EL (cell line): ENCODE measurements around the gene SPATA13.

ENCODE experiments used
- DNase-seq: peaks from one replicate; pipeline ENCODE4 v3.0.0-alpha.2; 2016

Gene SPATA13

GRCh38 chr13:24142453-24142852 lies 18.1 kb upstream of the SPATA13 start:
- DNase-seq: no peak

DNA sequence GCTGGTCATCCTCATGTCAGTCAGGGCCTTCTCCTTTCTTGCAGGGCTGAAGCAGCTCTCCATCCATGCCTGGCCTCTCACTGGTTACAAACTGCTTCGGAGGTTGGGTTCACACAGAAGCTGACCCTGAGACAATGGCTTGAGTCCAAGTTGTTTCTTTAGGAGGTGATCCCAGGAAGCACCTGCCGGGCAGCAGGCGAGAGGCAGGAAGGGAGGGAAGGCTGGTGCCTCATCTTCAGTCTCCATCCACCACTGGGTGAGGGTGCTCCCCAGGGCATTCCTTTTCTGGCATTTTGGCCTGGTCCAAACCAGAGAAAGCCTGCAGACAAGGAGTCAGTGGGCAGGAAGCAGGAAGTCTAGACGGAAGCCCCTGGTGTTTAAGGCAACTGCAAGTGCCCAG lies 17.6 kb upstream of the SPATA13 start:
- DNase-seq: no peak

- peak; percentile 9 for DNase-seq
Observed at GRCh38 chr13:24145240-24145639, 15.3 kb upstream of the SPATA13 start.

DNA sequence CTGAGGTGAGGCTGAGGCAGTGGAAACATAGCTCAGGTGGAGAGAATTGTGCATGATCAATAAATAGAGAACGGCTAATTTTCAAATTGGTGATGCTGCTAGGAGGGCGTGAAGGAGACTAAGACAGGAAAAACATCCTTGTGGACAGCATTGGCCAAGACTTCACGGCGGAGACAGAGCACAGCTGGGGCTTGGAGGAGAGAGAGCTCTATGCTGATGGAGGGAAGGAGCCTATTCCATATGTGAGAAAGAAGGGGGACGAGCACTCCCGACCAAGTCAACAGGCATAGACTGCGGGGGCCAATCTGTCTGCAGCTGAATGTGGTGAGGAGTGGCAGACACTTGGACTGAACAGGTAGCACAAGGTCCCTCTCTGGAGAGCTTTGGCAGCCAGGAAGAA lies 14.8 kb upstream of the SPATA13 start:
- DNase-seq: no peak

DNA sequence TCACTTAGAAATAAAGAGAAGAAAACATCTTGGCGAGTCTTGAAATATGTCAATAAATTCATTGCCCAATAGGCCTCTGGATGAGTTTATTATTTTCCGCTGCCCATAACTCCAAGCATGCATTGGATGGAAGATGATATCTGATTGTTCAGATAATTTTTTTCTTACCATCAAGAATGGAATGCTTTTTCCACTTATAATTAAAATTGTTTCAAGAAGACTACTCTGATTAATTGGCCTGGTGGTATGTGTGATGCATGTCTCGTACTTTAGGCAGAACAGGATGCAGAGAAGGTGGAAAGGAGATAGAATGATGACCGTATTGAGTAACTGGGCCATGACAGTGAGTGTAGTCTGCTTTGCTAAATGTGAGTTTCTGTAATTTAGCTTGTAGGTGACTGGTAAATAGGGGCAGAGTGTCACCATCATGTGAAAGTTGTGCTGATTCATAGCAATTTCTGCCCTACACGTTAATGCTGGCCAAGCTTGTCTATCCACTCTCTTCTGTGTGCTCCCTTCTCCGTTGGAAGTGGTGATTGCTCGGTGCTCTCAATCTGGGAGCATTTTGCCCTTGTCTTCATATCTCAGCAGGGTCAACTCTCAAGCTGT lies 13.5 kb upstream of the SPATA13 start:
- DNase-seq: no peak

GRCh38 chr13:24147570-24147963 lies 13.0 kb upstream of the SPATA13 start:
- no peak for DNase-seq

- DNase-seq: peak; percentile 97
Observed at GRCh38 chr13:24148414-24149235, 11.9 kb upstream of the SPATA13 start.

- DNase-seq: peak; percentile 28
Observed at GRCh38 chr13:24149246-24150032, 11.1 kb upstream of the SPATA13 start.

- DNase-seq: no peak
Observed at GRCh38 chr13:24150572-24150971, 9.9 kb upstream of the SPATA13 start.

DNA sequence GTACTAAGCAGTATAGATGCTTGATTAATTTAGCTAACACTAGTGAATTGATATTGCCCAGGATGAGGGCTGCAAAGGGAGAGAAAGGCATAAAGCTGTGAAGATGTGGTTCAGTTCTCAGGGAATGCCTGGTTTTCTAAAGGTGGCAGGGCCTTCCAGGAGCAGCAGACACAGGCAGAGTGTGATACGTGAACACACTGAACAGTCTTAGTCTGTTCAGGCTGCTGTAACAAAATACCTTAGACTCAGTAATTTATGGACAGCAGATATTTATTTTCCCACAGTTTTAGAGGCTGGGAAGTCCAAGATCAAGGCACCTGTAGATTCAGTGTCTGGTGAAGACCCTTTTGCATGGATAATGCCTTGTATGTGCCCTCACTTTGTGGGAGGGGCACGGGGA lies 8.7 kb upstream of the SPATA13 start:
- no peak for DNase-seq

DNA sequence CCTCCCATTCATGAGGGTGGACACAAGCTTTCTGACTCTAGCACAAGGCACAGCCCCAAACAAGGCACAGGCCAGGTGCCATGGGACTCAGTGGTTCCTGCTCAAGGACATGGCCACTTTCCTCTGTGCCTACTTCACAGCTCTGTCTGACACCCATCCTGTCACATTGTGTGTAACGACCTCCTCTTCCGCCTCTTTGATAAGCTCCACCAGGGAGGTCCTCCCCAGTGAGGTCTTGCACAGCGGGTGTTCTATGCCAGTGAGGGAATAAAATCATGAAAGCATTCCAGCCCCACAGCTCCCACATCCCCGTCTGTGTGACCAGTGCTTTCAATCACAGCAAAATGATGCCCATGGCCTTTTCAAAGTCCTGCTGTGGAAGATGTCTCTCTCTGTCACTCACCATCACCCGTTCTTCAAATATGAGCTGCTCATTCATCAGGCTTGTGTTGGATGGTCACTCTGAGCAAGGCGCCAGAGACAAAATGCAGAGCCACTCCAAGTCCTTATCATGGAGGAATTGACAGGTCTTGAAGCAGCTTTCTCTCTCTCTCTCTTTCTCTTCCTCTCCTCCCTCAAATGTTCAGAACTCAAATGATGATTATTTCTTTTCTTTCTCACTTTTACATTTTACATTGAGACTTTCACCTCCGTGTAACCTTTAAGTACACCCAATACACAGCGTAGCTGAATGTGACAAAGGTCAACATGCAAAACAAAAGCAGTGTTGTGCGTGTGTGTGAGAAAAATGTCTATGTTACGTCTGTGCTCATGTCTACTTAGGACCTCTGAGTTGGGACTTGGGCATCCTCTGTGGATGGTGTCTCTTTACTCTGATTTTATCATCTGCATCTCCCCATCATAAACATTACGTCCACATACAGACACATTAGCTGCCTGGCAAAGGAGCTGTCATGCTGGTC lies 8.0 kb upstream of the SPATA13 start:
- DNase-seq: no peak

- no peak for DNase-seq
Observed at GRCh38 chr13:24153347-24153746, 7.2 kb upstream of the SPATA13 start.

DNA sequence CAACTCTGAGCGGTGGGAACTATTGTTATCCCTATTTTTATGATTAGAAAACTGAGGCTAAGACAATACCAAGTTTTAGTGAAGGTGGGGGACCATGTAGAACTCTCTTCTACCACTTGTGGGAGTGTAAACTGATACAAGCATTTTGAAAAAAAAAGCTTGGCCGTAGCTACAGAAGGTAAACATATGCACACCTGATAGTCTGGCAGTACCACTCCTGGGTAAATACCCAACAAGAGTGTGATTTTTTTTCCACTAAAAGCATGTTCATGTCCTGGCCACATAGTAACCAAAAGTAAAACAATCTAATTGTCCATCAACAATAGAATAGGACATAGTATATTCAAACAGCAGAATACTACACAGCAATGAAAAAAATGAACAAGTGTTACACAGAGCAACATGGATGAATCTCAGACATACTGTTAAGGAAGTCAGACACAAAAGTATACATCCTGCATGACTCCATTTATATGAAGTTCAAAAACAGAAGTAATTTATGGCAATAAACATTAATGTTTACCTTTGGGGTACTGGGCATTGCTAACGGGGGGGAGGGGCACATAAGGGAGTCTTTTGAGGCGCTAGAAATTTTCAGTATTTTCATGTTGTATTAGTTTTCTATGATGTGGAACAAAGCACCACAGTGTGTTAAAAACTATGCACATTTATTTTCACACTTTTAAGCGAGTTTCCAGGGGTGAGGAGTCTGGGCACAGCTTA lies 6.4 kb upstream of the SPATA13 start:
- no peak for DNase-seq

GRCh38 chr13:24159357-24159756 lies 1.2 kb upstream of the SPATA13 start:
- no peak for DNase-seq

- peak; percentile 48 for DNase-seq
Observed at GRCh38 chr13:24161010-24161775, 673 bp downstream of the SPATA13 start.

DNA sequence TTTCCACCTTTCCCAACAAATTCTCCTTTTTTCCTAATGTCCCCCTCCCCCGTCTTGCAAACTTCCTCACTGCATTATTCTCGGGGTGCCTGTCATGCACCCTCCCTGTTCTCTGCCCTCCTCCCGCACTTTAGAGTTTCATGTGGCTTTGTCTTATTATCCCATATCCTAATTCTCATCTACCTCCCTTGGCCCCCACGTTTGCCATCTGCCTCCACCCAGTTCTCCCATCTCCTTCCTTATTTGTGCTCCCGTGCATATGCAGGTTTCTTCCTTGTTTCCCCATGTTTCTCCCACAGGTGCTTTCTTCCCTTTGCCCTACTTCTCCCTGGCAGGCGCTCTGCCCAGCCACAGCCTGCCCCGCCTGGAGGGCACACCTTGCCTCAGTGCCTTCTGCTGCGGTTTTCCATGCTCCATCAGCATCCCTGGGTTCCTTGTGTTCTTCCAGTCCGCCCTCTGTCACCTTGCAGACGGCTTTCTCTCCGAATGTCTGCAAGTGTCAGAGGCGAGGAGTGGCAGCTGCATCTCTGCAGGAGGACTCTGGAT lies 1.5 kb downstream of the SPATA13 start:
- no peak for DNase-seq

DNA sequence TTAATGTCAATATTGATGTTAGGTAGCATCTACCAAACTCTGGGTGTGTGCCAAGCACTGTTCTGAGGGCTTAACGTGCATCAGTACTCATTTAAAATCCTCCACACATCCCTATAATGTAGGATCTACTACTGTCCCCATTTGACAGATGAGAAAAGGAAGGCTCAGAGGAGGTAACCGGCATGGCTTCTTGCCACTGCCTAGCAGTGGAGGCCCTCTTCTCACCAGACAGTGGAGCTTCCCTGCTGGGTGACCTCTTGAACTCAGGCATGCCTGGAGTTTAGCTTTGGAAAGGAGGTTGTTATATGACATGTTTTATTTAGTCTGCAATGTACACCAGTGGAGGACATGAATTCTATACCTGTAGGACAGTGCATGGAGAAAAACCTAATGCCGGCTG lies 2.1 kb downstream of the SPATA13 start:
- no peak for DNase-seq

DNA sequence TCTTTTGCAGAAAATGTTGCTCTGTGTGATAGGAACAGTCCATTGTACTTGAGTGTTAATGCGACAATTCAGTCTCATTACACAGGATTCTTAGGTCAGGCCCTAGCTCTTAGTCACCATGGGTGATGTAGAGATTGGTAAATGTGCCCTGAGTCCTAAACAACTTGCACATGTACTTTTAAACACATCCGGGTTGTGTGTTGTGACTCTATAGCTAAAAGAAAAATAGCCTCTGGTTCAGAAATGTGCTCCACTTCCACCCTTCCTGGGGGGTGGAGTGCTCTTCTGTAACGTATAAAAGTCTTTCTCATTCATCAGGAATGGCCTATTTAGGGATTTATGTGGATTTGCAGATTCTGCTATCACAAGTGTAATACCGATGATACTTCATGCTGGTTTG lies 5.2 kb downstream of the SPATA13 start:
- peak; percentile 84 for DNase-seq

DNA sequence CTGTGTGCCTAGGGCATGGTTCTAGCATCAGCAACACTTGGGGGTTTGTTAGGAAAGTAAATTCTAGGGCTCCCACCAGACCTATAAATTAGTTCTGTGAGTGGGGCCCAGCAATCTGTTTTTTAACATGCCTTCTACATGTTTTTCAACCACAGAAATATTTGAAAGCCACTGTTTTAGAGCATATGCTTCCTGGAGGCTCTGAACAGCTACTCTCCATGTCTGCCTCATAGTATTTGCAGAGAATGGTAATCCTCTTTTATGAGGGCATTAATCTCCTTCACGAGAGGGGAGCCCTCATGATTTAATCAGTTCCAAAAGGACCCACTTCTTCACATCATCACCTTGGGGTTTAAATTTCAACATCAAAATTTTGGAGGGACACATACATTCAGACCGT lies 6.0 kb downstream of the SPATA13 start:
- no peak for DNase-seq

DNA sequence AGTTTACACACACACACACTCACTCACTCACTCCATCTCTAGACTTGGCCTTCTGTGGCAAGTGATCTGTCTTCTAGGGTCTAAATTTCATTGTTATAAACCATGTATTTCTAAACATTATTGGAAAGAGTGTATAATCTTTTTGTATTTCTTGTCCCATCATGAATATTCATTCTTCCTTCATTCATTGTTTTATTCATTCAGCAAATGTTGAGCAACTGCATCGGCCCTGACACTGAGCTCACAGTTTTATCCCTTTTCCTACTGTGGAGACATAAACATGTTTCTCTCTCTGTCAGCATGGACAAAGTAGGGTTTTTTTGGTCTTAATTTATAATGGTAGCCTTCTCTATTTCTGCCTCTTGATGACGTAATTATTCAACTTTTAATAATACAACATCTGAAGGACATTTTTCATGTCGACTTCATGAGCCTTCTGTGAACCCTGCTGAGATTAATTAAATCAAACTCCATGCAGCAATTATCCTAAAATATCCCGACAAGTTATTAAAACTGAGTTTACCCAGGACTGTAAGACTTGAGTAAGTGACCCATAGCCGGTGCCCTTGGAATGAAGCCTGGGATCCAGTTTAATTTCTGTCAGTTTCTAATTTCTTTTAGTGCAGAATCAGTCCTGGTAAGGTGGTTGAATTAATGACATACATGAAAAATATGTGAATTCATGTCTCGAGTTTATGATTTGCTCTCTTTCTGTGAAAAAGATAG lies 7.3 kb downstream of the SPATA13 start:
- DNase-seq: no peak
